Kidney tubule cell (primary cell): ENCODE results near the gene NPHP4.

Experiments
- DNase-seq: peaks from one replicate; pipeline ENCODE4 v3.0.0-alpha.2; 2018; ENCODE audit warnings: low spot score

The NPHP4 gene

GRCh38 chr1:5989731-5990271 lies 2.4 kb downstream of the NPHP4 start:
- DNase-seq, result no peak

- DNase-seq, result no peak
Measured at GRCh38 chr1:5989286-5989605, 3.0 kb downstream of the NPHP4 start.

- DNase-seq, result no peak
Measured at GRCh38 chr1:5988596-5989285, 3.5 kb downstream of the NPHP4 start.

DNA sequence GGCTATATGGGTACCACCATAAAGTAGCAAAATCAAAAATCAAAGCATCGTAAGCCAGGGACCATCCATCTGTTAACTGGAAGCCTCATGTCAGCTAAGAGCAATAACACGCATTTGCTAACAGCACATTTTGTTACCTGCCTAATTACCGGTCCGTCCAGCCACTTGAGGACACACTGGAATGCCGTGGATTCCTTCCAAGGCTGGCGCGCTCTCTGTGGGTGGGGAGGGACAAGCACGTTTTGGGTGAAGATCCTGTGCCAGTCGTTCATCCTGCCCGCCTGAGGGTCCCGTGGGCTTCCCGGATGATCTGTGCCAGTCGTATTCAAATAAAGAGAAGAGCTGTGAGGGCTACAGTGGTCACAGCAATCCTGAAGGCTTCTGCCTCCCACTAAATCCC lies 6.2 kb downstream of the NPHP4 start:
- DNase-seq, result no peak

- no peak for DNase-seq
Measured at GRCh38 chr1:5985250-5985649, 7.0 kb downstream of the NPHP4 start.

GRCh38 chr1:5983361-5984103 lies 8.7 kb downstream of the NPHP4 start:
- peak; percentile 67 for DNase-seq

DNA sequence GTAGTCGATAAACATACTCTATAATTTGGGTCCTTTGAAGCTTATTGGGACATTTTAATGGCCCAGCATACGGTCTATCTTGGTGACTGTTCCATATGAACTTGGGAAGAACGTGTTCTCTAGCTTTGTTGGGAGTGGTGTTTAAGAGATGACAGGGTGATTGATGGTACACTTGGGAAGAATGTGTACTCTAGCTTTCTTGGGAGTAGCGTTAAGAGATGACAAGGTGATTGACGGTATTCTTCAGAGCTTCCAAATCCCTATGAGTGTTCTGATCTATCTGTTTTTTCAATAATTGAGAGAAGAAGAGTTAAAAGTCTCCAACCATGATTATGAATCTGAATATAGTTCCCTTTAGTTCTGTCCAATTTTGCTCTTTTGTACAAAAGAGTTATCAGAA lies 9.4 kb downstream of the NPHP4 start:
- no peak for DNase-seq

- no peak for DNase-seq
Measured at GRCh38 chr1:5982276-5982675, 9.9 kb downstream of the NPHP4 start.

DNA sequence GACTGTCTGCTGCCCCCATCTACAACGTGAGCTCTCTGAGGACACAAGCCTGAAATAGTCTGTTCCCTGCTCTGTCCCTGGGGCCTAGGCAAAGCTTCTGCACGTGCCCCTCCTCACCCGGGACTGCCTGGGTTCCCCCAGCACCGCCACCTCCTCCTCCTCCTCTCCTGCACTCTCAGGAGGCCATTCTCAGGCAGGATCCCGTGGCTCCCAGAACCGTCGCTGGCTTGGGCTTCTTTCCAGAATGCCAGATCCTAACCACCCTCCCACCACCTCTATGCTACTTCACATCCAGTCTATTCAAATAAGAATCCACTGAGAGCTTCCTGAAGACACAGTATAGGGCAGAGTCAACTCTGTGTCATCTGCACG lies 11.2 kb downstream of the NPHP4 start:
- no peak for DNase-seq

DNA sequence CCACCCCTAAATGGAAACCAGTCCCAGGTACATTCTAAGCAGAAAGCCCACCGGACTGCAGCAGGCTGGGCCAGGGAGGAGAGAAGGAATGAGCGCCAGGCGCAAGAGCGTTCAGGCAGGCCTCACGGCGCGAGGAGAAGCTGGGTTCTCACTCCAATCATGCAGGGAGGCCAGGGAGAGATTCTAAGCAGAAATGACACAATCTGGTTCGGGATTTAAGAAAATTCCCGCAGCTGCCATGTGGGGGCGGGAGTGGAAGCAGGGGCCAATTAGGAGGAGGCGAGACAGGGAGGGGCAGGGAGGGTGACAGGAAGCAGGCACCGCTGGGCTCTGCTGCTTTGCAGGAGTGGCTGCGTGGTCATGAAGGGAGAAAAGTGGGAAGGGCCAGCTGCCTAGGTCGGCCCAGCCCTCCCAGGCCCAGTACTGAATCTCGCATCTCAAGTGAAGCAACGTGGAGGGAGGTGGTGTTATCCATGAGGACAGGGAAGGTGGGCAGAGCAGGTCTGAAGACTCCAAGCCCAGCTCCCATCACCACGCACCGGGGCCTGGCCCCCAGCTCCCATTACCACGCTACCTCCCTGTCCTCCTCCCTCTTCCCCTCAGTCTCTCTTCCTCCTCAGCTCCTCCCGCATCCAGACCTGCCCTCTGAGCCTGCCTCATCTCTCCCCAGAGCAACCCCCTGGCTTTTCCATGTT lies 11.8 kb downstream of the NPHP4 start:
- peak; percentile 9 for DNase-seq

- no peak for DNase-seq
Measured at GRCh38 chr1:5979536-5980313, 12.5 kb downstream of the NPHP4 start.

GRCh38 chr1:5978452-5978851 lies 13.8 kb downstream of the NPHP4 start:
- peak; percentile 51 for DNase-seq

GRCh38 chr1:5977494-5978444 lies 14.5 kb downstream of the NPHP4 start:
- peak; percentile 16 for DNase-seq

DNA sequence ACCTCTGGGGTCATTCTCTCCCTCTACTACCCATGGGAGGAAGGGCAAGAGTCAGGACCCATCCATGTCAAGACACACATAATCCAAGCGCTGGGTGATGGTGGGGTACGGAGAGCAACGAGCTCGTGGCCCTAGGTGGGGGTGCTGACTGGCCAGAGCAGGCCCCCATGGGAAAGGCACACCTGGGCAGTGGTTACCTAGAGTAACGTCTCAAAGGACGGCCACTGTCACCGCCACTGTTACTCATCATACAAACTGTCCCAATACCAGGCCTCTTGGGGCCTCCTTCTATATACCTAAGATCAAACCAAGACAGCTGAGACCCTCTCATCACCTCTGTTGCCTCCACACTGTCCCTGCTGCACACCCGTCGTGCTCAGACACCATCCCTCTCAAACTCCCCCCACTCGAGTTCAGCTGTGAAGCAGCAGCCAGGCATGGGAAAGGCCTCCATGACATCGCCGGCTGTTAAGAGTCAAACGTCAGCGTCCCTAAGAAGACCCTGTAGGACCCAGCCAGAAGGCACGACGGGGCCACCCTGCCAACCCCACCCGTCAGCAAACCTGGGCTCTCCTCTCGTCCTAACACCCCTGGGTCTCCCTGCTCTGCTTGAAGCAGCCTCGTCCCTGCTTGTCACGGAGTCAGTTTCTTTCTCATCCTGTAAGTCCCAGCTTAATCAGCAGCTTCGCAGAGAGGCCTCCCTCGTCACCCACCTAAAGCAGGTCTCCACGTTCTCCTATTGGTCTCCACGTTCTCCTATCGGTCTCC lies 15.3 kb downstream of the NPHP4 start:
- DNase-seq, result no peak

- no peak for DNase-seq
Measured at GRCh38 chr1:5976231-5976630, 16.0 kb downstream of the NPHP4 start.

DNA sequence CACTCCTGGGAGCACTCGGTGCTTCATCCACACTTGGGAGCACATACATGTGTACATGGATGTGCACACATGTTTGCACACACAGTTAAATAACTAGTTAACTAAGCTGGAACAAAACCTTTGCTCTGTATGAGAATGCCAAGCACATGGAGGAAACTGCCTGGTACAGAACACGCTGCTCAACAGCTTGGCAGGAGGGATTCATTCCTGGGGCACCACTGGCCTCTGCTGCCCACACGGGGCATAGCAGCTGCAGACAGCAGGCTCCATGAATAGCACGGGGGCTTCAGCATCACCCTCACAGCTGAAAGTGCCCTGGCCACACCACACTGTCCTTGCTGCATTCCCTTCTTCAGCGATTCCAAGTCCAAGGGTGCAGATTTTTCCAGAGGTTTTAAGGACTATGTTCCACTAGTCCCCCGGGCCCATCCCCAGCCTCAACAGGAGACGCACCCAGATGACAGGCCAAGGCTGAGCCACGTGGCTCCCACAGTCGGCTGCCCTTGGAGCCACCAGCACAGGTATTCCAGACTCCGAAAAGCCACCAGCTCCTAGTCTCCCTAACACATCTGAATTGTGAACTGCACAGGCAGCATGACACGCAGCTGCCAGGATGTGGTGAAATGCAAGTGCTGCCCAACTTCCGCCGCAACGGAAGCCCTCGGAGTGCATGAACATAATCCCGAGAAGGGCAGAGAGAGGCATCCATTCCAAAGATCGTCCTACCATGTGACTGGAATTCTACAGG lies 16.9 kb downstream of the NPHP4 start:
- DNase-seq, result peak; percentile 60

DNA sequence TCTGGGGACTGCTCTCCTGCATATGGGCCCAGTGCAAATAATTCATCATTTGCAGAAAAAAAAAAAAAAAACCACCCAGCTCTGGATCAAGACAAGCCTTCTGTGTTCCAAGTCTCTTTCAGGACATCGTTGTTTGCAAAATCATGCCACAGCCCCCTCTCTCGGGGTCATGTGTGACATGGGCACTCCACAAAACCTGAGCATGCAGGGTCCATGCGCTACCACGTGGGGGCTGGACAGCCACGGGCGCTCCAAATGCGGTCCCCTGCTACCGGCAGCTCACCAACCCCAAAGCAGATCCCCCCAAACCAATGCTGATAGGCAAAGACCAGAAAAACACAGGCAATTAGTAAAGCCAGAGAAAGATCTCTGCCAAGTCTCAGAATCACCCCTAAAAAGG lies 17.6 kb downstream of the NPHP4 start:
- DNase-seq, result no peak

DNA sequence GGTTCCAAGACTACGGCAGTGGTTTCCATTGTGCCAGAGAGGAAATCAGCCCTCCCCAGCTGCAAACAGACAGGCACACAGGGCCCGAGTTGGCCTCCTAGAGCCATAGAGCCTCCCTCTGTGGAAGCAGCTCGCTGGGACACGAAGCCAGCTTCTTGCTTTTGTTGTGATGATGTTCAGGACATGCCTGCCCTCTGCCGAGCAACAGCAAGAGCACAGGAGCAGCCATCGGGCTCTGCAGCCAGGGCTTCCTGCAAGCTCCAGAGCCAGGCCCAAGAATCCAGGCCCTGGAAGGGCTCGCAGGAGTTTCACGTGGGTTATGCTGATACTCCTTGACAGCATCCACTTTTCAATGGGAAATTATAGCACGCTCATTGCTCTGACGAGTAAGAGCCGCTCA lies 18.5 kb downstream of the NPHP4 start:
- no peak for DNase-seq

- DNase-seq, result no peak
Measured at GRCh38 chr1:5972198-5972520, 20.1 kb downstream of the NPHP4 start.
